Peyer's patch (tissue), 4 donors: ENCODE measurements around the gene S100A7.

Experiments used
- CTCF ChIP-seq, 6 experiments: fragments of 450-650 bp in 4 of 6; fragments of 200-600 bp in 2 of 6; sonication (generic) in 1 of 6; IDR thresholded peaks; one replicate each; pipeline ENCODE4 v1.5.1; 2017 to 2019; ENCODE audit warnings: antibody characterized with exemption in 6 of 6, mild to moderate bottlenecking in 3 of 6, moderate library complexity in 1 of 6
- POLR2A ChIP-seq, 2 donors: fragments of 450-650 bp; IDR thresholded peaks; one replicate each; pipeline ENCODE4 v1.5.1; 2017; ENCODE audit warnings: antibody characterized with exemption in 2 of 2, mild to moderate bottlenecking in 2 of 2, moderate library complexity in 2 of 2

- TF ChIP-seq CTCF (IDR thresholded peaks at IDR 0.05), result no peak
- TF ChIP-seq POLR2A (IDR thresholded peaks at IDR 0.05), result no peak
Measured at GRCh38 chr1:153474347-153474746, 13.9 kb upstream of the S100A7 start.
